Vagina (tissue), 2 donors: ENCODE results near the gene KIF3B. TPM values are rescaled to one million over a fixed set of nuclear protein-coding genes. Genes with fewer than 3 reads are reported as not detected.

ENCODE experiments used
- DNase-seq, 2 donors: peaks; one replicate each; pipeline ENCODE4 v3.0.0-alpha.2; 2017; ENCODE audit errors: extremely low spot score in 2 of 2
- H3K27ac ChIP-seq: fragments of 200-600 bp; sonication (generic); one replicate; pipeline ENCODE4 v1.5.1; 2019
- H3K27me3 ChIP-seq: fragments of 200-600 bp; sonication (generic); one replicate; pipeline ENCODE4 v1.5.1; 2019
- H3K36me3 ChIP-seq, 2 donors: fragments of 200-600 bp; sonication (generic); one replicate each; pipeline ENCODE4 v1.5.1; 2017 to 2019
- H3K4me1 ChIP-seq: fragments of 200-600 bp; sonication (generic); one replicate; pipeline ENCODE4 v1.5.1; 2019
- H3K4me3 ChIP-seq, 2 donors: fragments of 200-600 bp; sonication (generic); 1 replicate in 1 of 2; 2 replicates in 1 of 2; pipeline ENCODE4 v1.5.1; 2016 to 2019
- H3K9me3 ChIP-seq: fragments of 200-600 bp; sonication (generic); one replicate; pipeline ENCODE4 v1.5.1; 2019
- CTCF ChIP-seq, 3 experiments: fragments of 450-650 bp in 2 of 3; fragments of 200-600 bp in 1 of 3; sonication (generic) in 1 of 3; IDR thresholded peaks; one replicate each; pipeline ENCODE4 v1.5.1; 2017 to 2019; ENCODE audit warnings: antibody characterized with exemption in 3 of 3, mild to moderate bottlenecking in 2 of 3, moderate library complexity in 2 of 3
- POLR2A ChIP-seq, 2 donors: fragments of 450-650 bp; IDR thresholded peaks; one replicate each; pipeline ENCODE4 v1.6.1; 2017; ENCODE audit warnings: antibody characterized with exemption in 2 of 2, mild to moderate bottlenecking in 2 of 2, moderate library complexity in 2 of 2
- POLR2AphosphoS5 ChIP-seq, 2 donors: sonication (generic); formaldehyde crosslinking; IDR thresholded peaks; one replicate each; pipeline ENCODE4 v1.9.0; 2017; ENCODE audit warnings: antibody characterized with exemption in 2 of 2, mild to moderate bottlenecking in 2 of 2, low read depth in 1 of 2; ENCODE audit not compliant: insufficient read depth in 1 of 2
- intact Hi-C: fragments of 100-400 bp; cut with DNase I; formaldehyde crosslinking; loops from one replicate; pipeline ENCODE4 v1.15.1; 2023
- total RNA-seq: library from RNA; depleted of rRNA; stranded (reverse); fragments of >200 nt; gene quantifications from one replicate; pipeline ENCODE4 v1.2.3, GENCODE V29; 2016

KIF3B gene
- total RNA-seq, 1 donor from 2014 or later, result 16.2 TPM

DNA sequence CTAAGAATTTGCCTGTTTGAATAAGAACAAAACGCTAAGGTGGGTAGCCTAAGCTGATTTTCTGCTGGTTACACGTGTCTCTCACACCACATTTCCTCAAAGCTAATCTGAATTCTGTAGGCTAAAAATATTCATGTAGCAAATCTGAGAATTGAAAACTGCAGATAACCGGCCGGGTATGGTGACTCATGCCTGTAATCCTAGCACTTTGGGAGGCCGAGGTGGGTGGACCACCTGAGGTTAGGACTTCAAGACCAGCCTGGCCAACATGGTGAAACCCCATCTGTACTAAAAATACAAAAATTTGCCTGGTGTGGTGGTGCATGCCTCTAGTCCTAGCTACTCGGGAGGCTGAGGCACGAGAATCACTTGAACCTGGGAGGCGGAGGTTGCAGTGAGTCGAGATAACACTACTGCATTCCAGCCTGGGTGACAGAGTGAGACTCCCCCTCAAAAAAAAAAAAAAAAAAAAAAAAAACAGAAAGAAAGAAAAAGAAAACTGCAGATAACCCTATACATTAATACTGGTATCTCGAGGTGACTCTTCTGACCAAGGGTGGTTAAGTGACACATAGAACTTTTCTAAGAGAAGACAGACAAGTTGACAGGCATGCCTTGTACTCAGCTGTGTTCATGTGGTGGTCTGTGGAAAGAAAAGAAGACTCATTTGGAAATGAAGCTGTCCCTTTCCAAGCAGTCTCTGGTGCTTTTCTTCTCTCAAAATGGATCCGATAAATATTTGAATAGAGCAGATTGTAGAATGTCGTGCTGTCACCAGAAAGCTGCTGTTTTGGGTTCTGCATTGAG is 55.9 kb downstream of the KIF3B start:
- TF ChIP-seq POLR2AphosphoS5 (IDR thresholded peaks at IDR 0.05; ENCODE audit: insufficient read depth in 1 of 2, low read depth in 1 of 2) (no peak), POLR2A (IDR thresholded peaks at IDR 0.05) (no peak), CTCF (IDR thresholded peaks at IDR 0.05) (no peak)
- H3K9me3 ChIP-seq, result no peaks in the 10 kb centered on the region
- intact Hi-C loops, result no loop called here
- H3K36me3 ChIP-seq, result peaks cover 3 to 11% of the 10 kb centered on the region in 2 donors
- no peak overlapping the region for H3K27ac ChIP-seq
- H3K27me3 ChIP-seq, result no peaks in the 10 kb centered on the region
- H3K4me3 ChIP-seq, result no peak overlapping the region
- DNase-seq, result no peak
- no peaks in the 10 kb centered on the region for H3K4me1 ChIP-seq

DNA sequence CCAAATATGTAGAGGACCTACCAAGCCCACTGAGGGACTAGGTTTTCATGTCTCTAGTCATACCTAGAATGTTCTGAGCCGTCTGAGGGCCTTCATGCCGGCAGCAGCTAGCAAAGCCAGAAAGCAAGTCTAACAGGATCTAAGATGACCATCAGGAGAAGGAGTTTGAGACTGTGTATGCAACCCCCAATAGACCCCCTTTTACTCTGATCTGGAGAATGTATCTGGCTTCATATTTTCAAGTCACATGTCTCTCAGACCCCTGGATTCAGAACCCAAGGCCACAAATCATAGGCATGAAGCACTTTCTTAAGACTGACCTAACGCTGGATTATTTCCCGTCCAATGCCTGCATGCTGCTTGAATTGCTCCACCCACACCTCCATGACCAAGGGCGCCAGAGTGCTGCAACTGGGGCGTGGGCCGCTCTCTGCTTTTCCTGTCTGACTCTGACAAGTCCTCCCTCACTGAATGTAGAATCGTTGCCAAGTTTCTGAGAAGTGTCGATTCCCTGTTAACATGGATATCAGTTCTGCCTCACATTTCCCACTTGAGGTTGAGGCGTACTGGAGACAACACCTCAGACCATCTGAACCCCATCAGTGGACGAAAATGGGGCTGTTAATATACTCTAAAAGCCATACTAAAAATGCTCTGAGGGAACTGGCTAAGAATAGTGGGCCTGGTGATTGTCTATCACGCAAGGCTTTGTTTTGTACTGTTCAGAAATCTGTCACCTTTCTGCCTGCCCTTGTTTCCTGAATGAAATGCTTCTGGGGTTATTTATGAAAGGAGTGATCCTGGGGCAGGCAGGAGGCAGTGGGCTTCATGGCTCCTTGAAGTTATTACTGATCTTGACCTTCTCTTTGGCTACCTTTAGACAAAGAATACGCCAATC is 56.8 kb downstream of the KIF3B start:
- no peak overlapping the region for H3K4me3 ChIP-seq
- TF ChIP-seq CTCF (IDR thresholded peaks at IDR 0.05), result no peak
- no peak for TF ChIP-seq POLR2A (IDR thresholded peaks at IDR 0.05)
- no peak for TF ChIP-seq POLR2AphosphoS5 (IDR thresholded peaks at IDR 0.05; ENCODE audit: insufficient read depth in 1 of 2, low read depth in 1 of 2)
- intact Hi-C loops, result no loop called here
- DNase-seq, result no peak
- peaks cover 3 to 11% of the 10 kb centered on the region in 2 donors for H3K36me3 ChIP-seq
- H3K27ac ChIP-seq, result no peak overlapping the region
- no peaks in the 10 kb centered on the region for H3K9me3 ChIP-seq
- no peaks in the 10 kb centered on the region for H3K4me1 ChIP-seq
- H3K27me3 ChIP-seq, result no peaks in the 10 kb centered on the region

GRCh38 chr20:32336918-32337347 is 59.5 kb downstream of the KIF3B start:
- Histone ChIP-seq H3K4me3 (no peak overlapping the region), H3K27me3 (no peaks in the 10 kb centered on the region), H3K4me1 (no peaks in the 10 kb centered on the region), H3K27ac (no peak overlapping the region), H3K9me3 (no peaks in the 10 kb centered on the region), H3K36me3 (peaks cover 0 to 4% of the 10 kb centered on the region in 2 donors)
- TF ChIP-seq CTCF (IDR thresholded peaks at IDR 0.05), result peak in 1 of 3 experiments; percentile 25
- TF ChIP-seq POLR2AphosphoS5 (IDR thresholded peaks at IDR 0.05; ENCODE audit: insufficient read depth in 1 of 2, low read depth in 1 of 2), result no peak
- no peak for DNase-seq
- intact Hi-C loops, result no loop called here

- H3K27me3 ChIP-seq, result no peaks in the 10 kb centered on the region
- intact Hi-C loops, result no loop called here
- no peak for DNase-seq
Measured at GRCh38 chr20:32337937-32338661, 60.6 kb downstream of the KIF3B start.

More at GRCh38 chr20:32337937-32338661, 60.6 kb downstream of the KIF3B start:
- TF ChIP-seq CTCF (IDR thresholded peaks at IDR 0.05), result no peak
- no peak for TF ChIP-seq POLR2A (IDR thresholded peaks at IDR 0.05)
- TF ChIP-seq POLR2AphosphoS5 (IDR thresholded peaks at IDR 0.05; ENCODE audit: insufficient read depth in 1 of 2, low read depth in 1 of 2), result no peak
- H3K9me3 ChIP-seq, result no peaks in the 10 kb centered on the region
- H3K4me3 ChIP-seq, result no peak overlapping the region
- H3K27ac ChIP-seq, result no peak overlapping the region
- H3K4me1 ChIP-seq, result no peaks in the 10 kb centered on the region
- no peaks in the 10 kb centered on the region for H3K36me3 ChIP-seq
